Activated CD4-positive, CD25-positive, alpha-beta regulatory T cell treated with anti-CD3 and anti-CD28 coated beads, Interleukin-2, amount 50 U/mL, for 24 hours (primary cell): Measurements from ENCODE around the gene TMEM176B.
"Not testable (repeated sequence)": the region's sequence is repeated elsewhere in the genome, so short reads cannot be mapped to it uniquely, and the experiment has no call there.

Experiments used
- ATAC-seq, 2 donors: fragments of 150-1000 bp; cut with Tn5 transposase; one replicate each; pipeline ENCODE4 v1.10.0; 2021; ENCODE audit warnings: mild to moderate bottlenecking in 1 of 2, moderate library complexity in 1 of 2

The TMEM176B gene

GRCh38 chr7:150788474-150789269 lies 11.5 kb downstream of the TMEM176B start:
- no peak for ATAC-seq

GRCh38 chr7:150787321-150788281 lies 12.6 kb downstream of the TMEM176B start:
- no peak for ATAC-seq

GRCh38 chr7:150784954-150785353 lies 15.2 kb downstream of the TMEM176B start:
- ATAC-seq: no peak

- no peak for ATAC-seq
Observed at GRCh38 chr7:150784120-150784736, 15.9 kb downstream of the TMEM176B start.

GRCh38 chr7:150781961-150782360 lies 18.2 kb downstream of the TMEM176B start:
- ATAC-seq: no peak

GRCh38 chr7:150781103-150781502 lies 19.1 kb downstream of the TMEM176B start:
- ATAC-seq: no peak

- no peak for ATAC-seq
Observed at GRCh38 chr7:150780292-150780691, 19.9 kb downstream of the TMEM176B start.

- ATAC-seq: peak in 1 of 2 donors; percentile 62
Observed at GRCh38 chr7:150778738-150779301, 21.3 kb downstream of the TMEM176B start.

- no peak for ATAC-seq
Observed at GRCh38 chr7:150778014-150778737, 22.0 kb downstream of the TMEM176B start.

GRCh38 chr7:150774131-150774530 lies 26.0 kb downstream of the TMEM176B start:
- ATAC-seq: not testable (repeated sequence)

- ATAC-seq: no peak
Observed at GRCh38 chr7:150769768-150770167, 30.4 kb downstream of the TMEM176B start.

- ATAC-seq: no peak
Observed at GRCh38 chr7:150766334-150766709, 33.8 kb downstream of the TMEM176B start.

GRCh38 chr7:150759479-150759878 lies 40.7 kb downstream of the TMEM176B start:
- ATAC-seq: no peak

GRCh38 chr7:150756858-150757257 lies 43.3 kb downstream of the TMEM176B start:
- no peak for ATAC-seq

GRCh38 chr7:150756166-150756565 lies 44.0 kb downstream of the TMEM176B start:
- ATAC-seq: no peak

GRCh38 chr7:150755473-150756099 lies 44.6 kb downstream of the TMEM176B start:
- peak; percentile 61 to 71 for ATAC-seq

GRCh38 chr7:150754951-150755350 lies 45.2 kb downstream of the TMEM176B start:
- peak; percentile 31 to 33 for ATAC-seq

- peak; percentile 82 to 84 for ATAC-seq
Observed at GRCh38 chr7:150753826-150754603, 46.1 kb downstream of the TMEM176B start.

- no peak for ATAC-seq
Observed at GRCh38 chr7:150753239-150753638, 46.9 kb downstream of the TMEM176B start.

- no peak for ATAC-seq
Observed at GRCh38 chr7:150751702-150752101, 48.5 kb downstream of the TMEM176B start.

GRCh38 chr7:150748376-150748775 lies 51.8 kb downstream of the TMEM176B start:
- ATAC-seq: no peak
